Upper lobe of left lung (tissue), 4 donors: ENCODE data around the gene SCN5A.

ENCODE experiments used
- EP300 ChIP-seq, 4 donors: sonication (generic); formaldehyde crosslinking; IDR thresholded peaks; one replicate each; pipeline ENCODE4 v1.5.1; 2017; ENCODE audit warnings: antibody characterized with exemption in 4 of 4, control low read depth in 2 of 4
- POLR2A ChIP-seq, 4 donors: fragments of 450-650 bp; IDR thresholded peaks; one replicate each; pipeline ENCODE4 v1.5.1; 2016 to 2017; ENCODE audit warnings: antibody characterized with exemption in 4 of 4, mild to moderate bottlenecking in 2 of 4
- POLR2AphosphoS5 ChIP-seq, 2 donors: sonication (generic); formaldehyde crosslinking; IDR thresholded peaks; one replicate each; pipeline ENCODE4 v1.5.1; 2017; ENCODE audit warnings: antibody characterized with exemption in 2 of 2
- TF ChIP-seq, protein P1 (sequence below), 6 experiments: fragments of 450-650 bp in 4 of 6; fragments of 200-600 bp in 2 of 6; sonication (generic) in 2 of 6; IDR thresholded peaks; one replicate each; pipeline ENCODE4 v1.5.1; 2016 to 2019; ENCODE audit warnings: antibody characterized with exemption in 6 of 6

DNA sequence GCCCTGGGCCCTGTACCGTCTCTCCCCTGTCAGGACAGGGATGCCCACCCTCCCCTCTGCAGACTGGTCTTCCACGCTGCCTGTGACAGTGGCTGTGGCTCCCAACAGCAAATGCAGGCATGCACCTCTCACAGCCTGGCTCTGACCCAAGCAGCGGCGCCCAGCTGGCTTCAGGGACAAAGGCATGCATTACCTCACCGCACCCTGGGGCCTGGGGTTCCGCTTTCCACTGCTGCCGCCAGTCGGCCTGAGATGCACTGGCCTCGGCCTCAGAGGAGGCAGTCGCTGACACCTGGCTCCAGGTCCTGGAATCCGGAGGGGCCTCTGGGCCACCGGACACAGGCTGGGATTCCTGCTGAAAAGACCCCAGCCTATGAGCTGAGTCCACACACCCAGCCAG lies 70.3 kb downstream of the SCN5A start:
- TF ChIP-seq, protein P1, sequence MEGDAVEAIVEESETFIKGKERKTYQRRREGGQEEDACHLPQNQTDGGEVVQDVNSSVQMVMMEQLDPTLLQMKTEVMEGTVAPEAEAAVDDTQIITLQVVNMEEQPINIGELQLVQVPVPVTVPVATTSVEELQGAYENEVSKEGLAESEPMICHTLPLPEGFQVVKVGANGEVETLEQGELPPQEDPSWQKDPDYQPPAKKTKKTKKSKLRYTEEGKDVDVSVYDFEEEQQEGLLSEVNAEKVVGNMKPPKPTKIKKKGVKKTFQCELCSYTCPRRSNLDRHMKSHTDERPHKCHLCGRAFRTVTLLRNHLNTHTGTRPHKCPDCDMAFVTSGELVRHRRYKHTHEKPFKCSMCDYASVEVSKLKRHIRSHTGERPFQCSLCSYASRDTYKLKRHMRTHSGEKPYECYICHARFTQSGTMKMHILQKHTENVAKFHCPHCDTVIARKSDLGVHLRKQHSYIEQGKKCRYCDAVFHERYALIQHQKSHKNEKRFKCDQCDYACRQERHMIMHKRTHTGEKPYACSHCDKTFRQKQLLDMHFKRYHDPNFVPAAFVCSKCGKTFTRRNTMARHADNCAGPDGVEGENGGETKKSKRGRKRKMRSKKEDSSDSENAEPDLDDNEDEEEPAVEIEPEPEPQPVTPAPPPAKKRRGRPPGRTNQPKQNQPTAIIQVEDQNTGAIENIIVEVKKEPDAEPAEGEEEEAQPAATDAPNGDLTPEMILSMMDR (IDR thresholded peaks at IDR 0.05), result no peak
- TF ChIP-seq POLR2AphosphoS5 (IDR thresholded peaks at IDR 0.05) (no peak), POLR2A (IDR thresholded peaks at IDR 0.05) (no peak), EP300 (IDR thresholded peaks at IDR 0.05) (no peak)
